Peyer's patch (tissue), 4 donors: ENCODE measurements around the gene PIEZO2.

ENCODE experiments used
- CTCF ChIP-seq, 6 experiments: fragments of 450-650 bp in 4 of 6; fragments of 200-600 bp in 2 of 6; sonication (generic) in 1 of 6; IDR thresholded peaks; one replicate each; pipeline ENCODE4 v1.5.1; 2017 to 2019; ENCODE audit warnings: antibody characterized with exemption in 6 of 6, mild to moderate bottlenecking in 3 of 6, moderate library complexity in 1 of 6
- POLR2A ChIP-seq, 2 donors: fragments of 450-650 bp; IDR thresholded peaks; one replicate each; pipeline ENCODE4 v1.5.1; 2017; ENCODE audit warnings: antibody characterized with exemption in 2 of 2, mild to moderate bottlenecking in 2 of 2, moderate library complexity in 2 of 2

GRCh38 chr18:10919851-10920250 is 229.5 kb downstream of the PIEZO2 start:
- TF ChIP-seq POLR2A (IDR thresholded peaks at IDR 0.05) (no peak), CTCF (IDR thresholded peaks at IDR 0.05) (no peak)
